IPS DF 6.9 (cell line): ENCODE results near the gene SLC7A7.
"Not testable (repeated sequence)": the region's sequence is repeated elsewhere in the genome, so short reads cannot be mapped to it uniquely, and the experiment has no call there.

ENCODE experiments used
- DNase-seq: peaks from one replicate; pipeline ENCODE4 v3.0.0-alpha.2; 2013; ENCODE audit warnings: low read depth, low spot score
- H3K27ac ChIP-seq: one replicate; pipeline ENCODE4 v1.5.1; 2013; ENCODE audit warnings: low read length, control low read depth
- H3K27me3 ChIP-seq: 2 replicates; pipeline ENCODE4 v1.6.1; 2013; ENCODE audit warnings: mild to moderate bottlenecking, low read length; ENCODE audit not compliant: control insufficient read depth, insufficient read depth
- H3K36me3 ChIP-seq: 2 replicates; pipeline ENCODE4 v1.6.1; 2013; ENCODE audit warnings: low read length; ENCODE audit not compliant: control insufficient read depth, insufficient read depth
- H3K4me1 ChIP-seq: 2 replicates; pipeline ENCODE4 v1.6.1; 2013; ENCODE audit warnings: low read length; ENCODE audit not compliant: control insufficient read depth, insufficient read depth
- H3K4me3 ChIP-seq: 2 replicates; pipeline ENCODE4 v1.5.1; 2013; ENCODE audit warnings: mild to moderate bottlenecking, low read length
- H3K9me3 ChIP-seq: 2 replicates; pipeline ENCODE4 v1.6.1; 2013; ENCODE audit warnings: low read length, inconsistent platforms; ENCODE audit not compliant: control insufficient read depth, insufficient read depth
- WGBS: extraction: QIAGEN DNeasy Blood & Tissue Kit; methylation state at CpG from one replicate; pipeline ENCODE4 v1.1.7; 2013; ENCODE audit warnings: mixed read lengths, missing lambda C conversion rate; ENCODE audit not compliant: insufficient read length, insufficient coverage; 5-methylcytosine and 5-hydroxymethylcytosine counted together

The SLC7A7 gene

GRCh38 chr14:22725374-22725773 lies 89.9 kb downstream of the SLC7A7 start:
- not testable (repeated sequence) for H3K27me3 ChIP-seq, DNase-seq, H3K9me3 ChIP-seq, H3K36me3 ChIP-seq, H3K27ac ChIP-seq, H3K4me3 ChIP-seq, H3K4me1 ChIP-seq
- no CpG with 5 or more reads among the region's 3 CpGs for WGBS

- not testable (repeated sequence) for H3K27ac ChIP-seq, H3K4me1 ChIP-seq, DNase-seq, H3K9me3 ChIP-seq, H3K27me3 ChIP-seq, H3K36me3 ChIP-seq, H3K4me3 ChIP-seq
- no CpG with 5 or more reads among the region's 8 CpGs for WGBS
Observed at GRCh38 chr14:22724847-22725246, 90.4 kb downstream of the SLC7A7 start.

GRCh38 chr14:22723815-22724214 lies 91.4 kb downstream of the SLC7A7 start:
- Histone ChIP-seq H3K36me3 (no peaks in the 10 kb centered on the region), H3K4me3 (no peak overlapping the region), H3K9me3 (no peaks in the 10 kb centered on the region), H3K4me1 (no peaks in the 10 kb centered on the region), H3K27me3 (no peaks in the 10 kb centered on the region), H3K27ac (no peak overlapping the region)
- no peak for DNase-seq
- no CpG with 5 or more reads among the region's 1 CpG for WGBS
